HepG2 (cell line): Measurements from ENCODE around the gene VAV2. TPM values are rescaled to one million over a fixed set of nuclear protein-coding genes. Genes with fewer than 3 reads are reported as not detected.

Experiments
- ARNT ChIP-seq: fragments of 450-650 bp; IDR thresholded peaks from 2 replicates; pipeline ENCODE4 v1.6.1; 2017
- CBX1 ChIP-seq: IDR thresholded peaks from one replicate; pipeline ENCODE4 v1.6.1; 2016; ENCODE audit warnings: antibody characterized with exemption, low read depth
- DMTF1 ChIP-seq: sonication (generic); formaldehyde crosslinking; IDR thresholded peaks from 2 replicates; pipeline ENCODE4 v1.4.0; 2020; ENCODE audit warnings: mild to moderate bottlenecking, missing genetic modification reagents
- ETV5 ChIP-seq: IDR thresholded peaks from 2 replicates; pipeline ENCODE4 v1.6.1; 2018; ENCODE audit warnings: missing biosample characterization, missing genetic modification reagents, inconsistent platforms, borderline replicate concordance
- FIP1L1 ChIP-seq: fragments of 200-400 bp; formaldehyde crosslinking; IDR thresholded peaks from 2 replicates; pipeline ENCODE4 v1.6.1; 2018; ENCODE audit warnings: low read depth, mild to moderate bottlenecking, low read length, moderate library complexity, borderline replicate concordance; ENCODE audit not compliant: insufficient read depth
- GTF2F1 ChIP-seq: fragments of 150-350 bp; IDR thresholded peaks from 2 replicates; pipeline ENCODE4 v1.6.1; 2014; ENCODE audit warnings: low read length
- HMGA1 ChIP-seq: sonication (generic); formaldehyde crosslinking; conservative IDR thresholded peaks from 2 replicates; pipeline ENCODE4 v1.4.0; 2020; ENCODE audit warnings: missing genetic modification reagents
- PHF8 ChIP-seq: sonication (generic); formaldehyde crosslinking; IDR thresholded peaks from 2 replicates; pipeline ENCODE4 v1.5.0; 2020; ENCODE audit warnings: missing genetic modification reagents
- POGK ChIP-seq: sonication (generic); formaldehyde crosslinking; conservative IDR thresholded peaks from 2 replicates; pipeline ENCODE4 v1.8.0; 2022; ENCODE audit warnings: mild to moderate bottlenecking, moderate library complexity, missing genetic modification reagents
- SMARCC2 ChIP-seq: fragments of 450-650 bp; IDR thresholded peaks from 2 replicates; pipeline ENCODE4 v1.6.1; 2017; ENCODE audit warnings: antibody characterized with exemption, mild to moderate bottlenecking
- SRF ChIP-seq: IDR thresholded peaks from 2 replicates; pipeline ENCODE4 v1.6.1; 2011; ENCODE audit warnings: mild to moderate bottlenecking, low read depth, low read length, moderate library complexity
- SRSF1 ChIP-seq: fragments of 200-400 bp; formaldehyde crosslinking; optimal IDR thresholded peaks from 2 replicates; pipeline ENCODE3; 2017; ENCODE audit warnings: mild to moderate bottlenecking, low read depth, low read length, moderate library complexity
- TCF12 ChIP-seq, 2 experiments: fragments of 450-650 bp in 1 of 2; sonication (generic) in 1 of 2; formaldehyde crosslinking in 1 of 2; IDR thresholded peaks; 2 replicates each; pipeline versions ENCODE4 v1.6.1 to v1.8.0; 2017 to 2022; ENCODE audit warnings: antibody characterized with exemption in 1 of 2, mild to moderate bottlenecking in 1 of 2, missing genetic modification reagents in 1 of 2, moderate library complexity in 1 of 2
- THYN1 ChIP-seq: sonication (generic); formaldehyde crosslinking; IDR thresholded peaks from 2 replicates; pipeline ENCODE4 v1.8.1; 2023; ENCODE audit warnings: low read depth, mild to moderate bottlenecking, moderate library complexity, missing genetic modification reagents, borderline replicate concordance
- ZKSCAN5 ChIP-seq: sonication (generic); formaldehyde crosslinking; IDR thresholded peaks from 2 replicates; pipeline ENCODE4 v1.5.1; 2020; ENCODE audit warnings: mild to moderate bottlenecking, missing genetic modification reagents
- ZMAT5 ChIP-seq: sonication (generic); formaldehyde crosslinking; IDR thresholded peaks from 2 replicates; pipeline ENCODE4 v1.5.0; 2020; ENCODE audit warnings: mild to moderate bottlenecking, low read depth, missing genetic modification reagents, borderline replicate concordance
- ZNF124 ChIP-seq: sonication (generic); formaldehyde crosslinking; IDR thresholded peaks from 2 replicates; pipeline ENCODE4 v1.4.0; 2020; ENCODE audit warnings: missing genetic modification reagents
- ZNF138 ChIP-seq: sonication (generic); formaldehyde crosslinking; IDR thresholded peaks from 2 replicates; pipeline ENCODE4 v1.5.0; 2020; ENCODE audit warnings: mild to moderate bottlenecking, low read depth, missing genetic modification reagents
- ZNF17 ChIP-seq: sonication (generic); formaldehyde crosslinking; IDR thresholded peaks from 2 replicates; pipeline ENCODE4 v1.5.0; 2020; ENCODE audit warnings: mild to moderate bottlenecking, missing genetic modification reagents
- ZNF317 ChIP-seq: sonication (generic); formaldehyde crosslinking; IDR thresholded peaks from 2 replicates; pipeline ENCODE4 v1.5.0; 2020; ENCODE audit warnings: mild to moderate bottlenecking, missing genetic modification reagents
- ZNF382 ChIP-seq: sonication (generic); formaldehyde crosslinking; IDR thresholded peaks from 2 replicates; pipeline ENCODE4 v1.5.0; 2020; ENCODE audit warnings: missing genetic modification reagents, mild to moderate bottlenecking, borderline replicate concordance
- ZNF501 ChIP-seq: sonication (generic); formaldehyde crosslinking; IDR thresholded peaks from 2 replicates; pipeline ENCODE4 v1.5.1; 2020; ENCODE audit warnings: mild to moderate bottlenecking, moderate library complexity, missing genetic modification reagents
- ZNF780A ChIP-seq: sonication (generic); formaldehyde crosslinking; IDR thresholded peaks from 2 replicates; pipeline ENCODE4 v1.8.0; 2022; ENCODE audit warnings: mild to moderate bottlenecking, missing genetic modification reagents, moderate library complexity
- ZNF879 ChIP-seq: sonication (generic); formaldehyde crosslinking; IDR thresholded peaks from 2 replicates; pipeline ENCODE4 v1.8.1; 2023; ENCODE audit warnings: missing genetic modification reagents
- polyA plus RNA-seq, 8 experiments: library from polyadenylated mRNA; depleted of rRNA in 3 of 8; stranded (reverse) in 7 of 8; unstranded in 1 of 8; fragments of >200 nt; fragmentation: Illumina TruSeq in 4 of 8; extraction: Trizol in 4 of 8; gene quantifications; 2 replicates each; pipeline versions ENCODE4 v1.2.1 to v1.2.3, GENCODE V29; 2011 to 2016; ENCODE audit warnings: low read depth in 4 of 8, missing spikeins in 1 of 8, mixed read lengths in 1 of 8; ENCODE audit not compliant: insufficient read depth in 1 of 8
- total RNA-seq, 5 experiments: library from RNA; depleted of rRNA; stranded (reverse); fragments of >200 nt; fragmentation: Illumina TruSeq; extraction: Trizol; gene quantifications; 2 replicates each; pipeline ENCODE4 v1.2.3, GENCODE V29; 2016; ENCODE audit warnings: low read depth in 1 of 5

The VAV2 gene
- total and polyA plus RNA-seq, 2 of the 13 experiments (the other 11 are each of a cell fraction or from before 2014, with no cell fraction given) = 22.5 to 22.9 TPM

GRCh38 chr9:133979273-133979920, 12.7 kb downstream of the VAV2 start (continued):
- TF ChIP-seq TCF12 (IDR thresholded peaks at IDR 0.05) = no peak
- 0 out of 2 replicates have a peak, but pooled peaks have one; percentile 45 for TF ChIP-seq TCF12 (CRISPR knock-in tag; IDR thresholded peaks at IDR 0.05)
- TF ChIP-seq FIP1L1 = no peak
- 0 out of 2 replicates have a peak, but pooled peaks have one; percentile 37 for TF ChIP-seq ZNF124 (CRISPR knock-in tag)
- TF ChIP-seq ZNF780A (CRISPR knock-in tag) = no peak
- TF ChIP-seq ZNF879 (CRISPR knock-in tag) = no peak
- TF ChIP-seq ZNF138 (CRISPR knock-in tag) = no peak
- TF ChIP-seq ZNF17 (CRISPR knock-in tag) = no peak
- no peak for TF ChIP-seq THYN1 (CRISPR knock-in tag)
- peak; percentile 39 for TF ChIP-seq CBX1
- peak; percentile 32; the same call in 1 of the 2 replicates for TF ChIP-seq PHF8
- TF ChIP-seq ZNF317 (CRISPR knock-in tag) = no peak
- TF ChIP-seq GTF2F1 = no peak
- TF ChIP-seq ZNF501 = no peak; the same call in 1 of the 2 replicates
- no peak; the same call in 1 of the 2 replicates for TF ChIP-seq ZKSCAN5 (CRISPR knock-in tag)
- peak; percentile 97 for TF ChIP-seq ETV5 (CRISPR knock-in tag)
- TF ChIP-seq SMARCC2 = no peak
- TF ChIP-seq SRF = no peak
- TF ChIP-seq ZMAT5 (CRISPR knock-in tag) = no peak
- TF ChIP-seq ZNF382 (CRISPR knock-in tag) = no peak
- TF ChIP-seq DMTF1 = no peak
- no peak for TF ChIP-seq HMGA1 (CRISPR knock-in tag)
- no peak; the same call in 1 of the 2 replicates for TF ChIP-seq POGK (CRISPR knock-in tag)
- no peak for TF ChIP-seq SRSF1
- no peak for TF ChIP-seq ARNT
